ENCODE results near the gene DLGAP1.

- TF ChIP-seq CTCF (IDR thresholded peaks at IDR 0.05; ENCODE audit: low read depth, low read length) (no peak), EZH2phosphoT487 (IDR thresholded peaks at IDR 0.05; ENCODE audit: low read depth) (no peak)
Observed at GRCh38 chr18:4102901-4103300, 352.2 kb downstream of the DLGAP1 start.
